Osteoblast (primary cell): ENCODE results near the gene EMP2. TPM values are rescaled to one million over a fixed set of nuclear protein-coding genes. Genes with fewer than 3 reads are reported as not detected.

Source experiments
- DNase-seq: peaks from one replicate; pipeline ENCODE4 v3.0.0; 2011; ENCODE audit warnings: low spot score, mixed read lengths; ENCODE audit not compliant: insufficient read length; ENCODE audit errors: missing footprints
- H2AFZ ChIP-seq: 2 replicates; pipeline ENCODE4 v1.6.0; 2011; ENCODE audit warnings: mild to moderate bottlenecking, low read length
- H3K27ac ChIP-seq: 2 replicates; pipeline ENCODE4 v1.5.1; 2011; ENCODE audit warnings: mild to moderate bottlenecking, low read depth, low read length, moderate library complexity
- H3K27me3 ChIP-seq: 2 replicates; pipeline ENCODE4 v1.6.0; 2012; ENCODE audit warnings: mild to moderate bottlenecking, control low read depth, inconsistent platforms, low read length, moderate library complexity; ENCODE audit not compliant: insufficient read depth
- H3K36me3 ChIP-seq: 2 replicates; pipeline ENCODE4 v1.5.1; 2011; ENCODE audit warnings: mild to moderate bottlenecking, low read length, control low read depth, moderate library complexity; ENCODE audit not compliant: insufficient read depth
- H3K4me1 ChIP-seq: 2 replicates; pipeline ENCODE4 v1.5.1; 2011; ENCODE audit warnings: mild to moderate bottlenecking, low read length, control low read depth, moderate library complexity; ENCODE audit not compliant: insufficient read depth
- H3K4me2 ChIP-seq: 2 replicates; pipeline ENCODE4 v1.6.0; 2011; ENCODE audit warnings: mild to moderate bottlenecking, low read length; ENCODE audit not compliant: insufficient read depth
- H3K4me3 ChIP-seq: fragments of 200-600 bp; sonication (generic); 3 replicates; pipeline ENCODE4 v1.5.1; 2012; ENCODE audit warnings: mild to moderate bottlenecking, low read length, inconsistent platforms; ENCODE audit not compliant: insufficient read depth
- H3K79me2 ChIP-seq: 2 replicates; pipeline ENCODE4 v1.6.0; 2012; ENCODE audit warnings: mild to moderate bottlenecking, low read length, control low read depth, inconsistent platforms; ENCODE audit not compliant: insufficient read depth
- H3K9me3 ChIP-seq: 2 replicates; pipeline ENCODE4 v1.5.1; 2011; ENCODE audit warnings: low read depth, low read length, control low read depth
- H4K20me1 ChIP-seq: 2 replicates; pipeline ENCODE4 v1.6.0; 2012; ENCODE audit warnings: mild to moderate bottlenecking, low read length, control low read depth; ENCODE audit not compliant: insufficient read depth
- CTCF ChIP-seq: IDR thresholded peaks from 2 replicates; pipeline ENCODE4 v1.5.1; 2011; ENCODE audit warnings: mild to moderate bottlenecking, low read depth, low read length, moderate library complexity; ENCODE audit errors: extremely low read depth
- total RNA-seq: library from RNA; depleted of rRNA; stranded (reverse); fragments of >200 nt; gene quantifications from 2 replicates; pipeline ENCODE4 v1.2.3, GENCODE V29; 2012

EMP2 gene
- total RNA-seq, 1 donor = 31.8 TPM

DNA sequence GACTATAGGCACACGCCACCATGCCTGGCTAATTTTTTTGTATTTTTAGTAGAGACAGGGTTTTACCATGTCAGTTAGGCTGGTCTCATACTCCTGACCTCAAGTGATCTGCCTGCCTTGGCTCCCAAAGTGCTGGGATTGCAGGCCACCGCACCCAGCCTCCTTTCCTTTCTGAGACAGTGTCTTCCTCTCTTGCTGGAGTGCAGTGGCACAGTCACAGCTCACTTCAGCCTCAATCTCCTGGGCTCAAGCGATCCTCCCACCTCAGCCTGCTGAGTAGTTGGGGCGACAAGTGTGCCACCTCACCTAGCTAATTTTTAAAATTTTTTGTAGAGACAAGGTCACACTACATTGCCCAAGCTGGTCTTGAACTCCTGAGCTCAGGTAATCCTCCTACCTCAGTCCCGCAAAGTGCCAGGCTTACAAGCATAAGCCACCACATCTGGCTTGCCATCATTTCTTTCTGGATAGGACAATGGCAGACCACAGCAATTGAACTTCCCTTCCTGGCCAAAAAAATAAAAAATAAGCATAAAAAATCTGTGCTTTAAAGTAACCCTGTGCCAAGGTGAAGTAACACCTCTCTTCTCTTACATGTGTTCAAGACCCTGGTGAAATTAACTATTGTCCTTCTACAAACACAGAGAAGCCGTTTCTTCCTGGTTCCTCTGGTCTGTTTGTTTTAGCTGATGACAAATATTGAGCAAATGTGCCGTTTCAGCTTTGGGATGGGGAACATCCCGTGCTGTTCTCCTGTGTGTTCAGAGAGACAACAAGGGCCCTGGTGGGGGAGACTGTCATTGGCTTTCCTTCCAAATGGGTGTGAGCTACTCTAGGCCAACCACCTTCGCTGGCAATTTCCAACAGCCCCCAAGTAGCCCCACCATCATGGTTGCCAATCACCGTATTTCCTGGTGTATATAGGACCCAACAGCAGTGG is 60.2 kb downstream of the EMP2 start:
- Histone ChIP-seq H3K4me2 (no peak overlapping the region), H3K4me3 (no peak overlapping the region), H3K27ac (no peak overlapping the region), H3K9me3 (no peaks in the 10 kb centered on the region), H3K27me3 (no peaks in the 10 kb centered on the region), H3K36me3 (peaks cover 6% of the 10 kb centered on the region), H3K79me2 (no peaks in the 10 kb centered on the region), H2AFZ (no peak overlapping the region), H4K20me1 (no peaks in the 10 kb centered on the region), H3K4me1 (peaks cover 2% of the 10 kb centered on the region)
- DNase-seq = no peak
- no peak for TF ChIP-seq CTCF

GRCh38 chr16:10519297-10519696 is 61.1 kb downstream of the EMP2 start:
- H3K4me3 ChIP-seq = no peak overlapping the region
- H4K20me1 ChIP-seq = no peaks in the 10 kb centered on the region
- no peak overlapping the region for H3K27ac ChIP-seq
- H3K9me3 ChIP-seq = no peaks in the 10 kb centered on the region
- TF ChIP-seq CTCF = no peak
- H3K27me3 ChIP-seq = no peaks in the 10 kb centered on the region
- no peak for DNase-seq
- H3K36me3 ChIP-seq = peaks cover 6% of the 10 kb centered on the region
- no peaks in the 10 kb centered on the region for H3K79me2 ChIP-seq
- peaks cover 7% of the 10 kb centered on the region for H3K4me1 ChIP-seq
- H3K4me2 ChIP-seq = no peak overlapping the region
- no peak overlapping the region for H2AFZ ChIP-seq

DNA sequence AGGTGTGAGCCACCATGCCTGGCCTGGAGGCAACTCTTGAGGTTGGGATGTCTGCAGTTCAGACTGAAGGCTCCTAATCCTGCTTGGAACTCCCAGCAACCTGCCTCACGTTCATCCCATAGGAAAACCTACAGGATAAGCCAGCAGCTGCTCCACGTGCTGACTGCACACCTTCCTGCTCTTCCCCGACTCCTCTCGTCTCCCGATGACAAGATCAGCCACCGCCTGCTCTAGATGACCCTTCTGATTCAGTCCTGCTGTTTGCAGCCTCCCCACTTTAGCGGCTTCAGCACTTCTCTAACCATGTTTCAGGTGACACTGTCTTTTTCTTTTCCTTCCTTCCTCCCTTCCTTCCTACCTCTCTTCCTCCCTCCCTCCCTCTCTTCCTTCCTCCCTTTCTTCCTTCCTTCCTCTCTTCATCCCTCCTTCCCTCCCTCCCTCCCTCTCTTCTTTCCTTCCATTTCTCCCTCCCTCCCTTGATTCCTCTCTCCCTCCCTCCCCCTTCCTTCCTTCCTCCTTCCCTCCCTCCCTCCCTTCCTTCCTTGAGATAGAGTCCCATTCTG is 61.8 kb downstream of the EMP2 start:
- peak; percentile 47 for DNase-seq
- Histone ChIP-seq H3K27ac (no peak overlapping the region), H3K79me2 (no peaks in the 10 kb centered on the region), H3K4me3 (no peak overlapping the region), H3K27me3 (no peaks in the 10 kb centered on the region), H3K4me1 (peaks cover 7% of the 10 kb centered on the region), H2AFZ (no peak overlapping the region), H3K9me3 (no peaks in the 10 kb centered on the region), H3K36me3 (no peaks in the 10 kb centered on the region), H3K4me2 (no peak overlapping the region), H4K20me1 (no peaks in the 10 kb centered on the region)
- no peak for TF ChIP-seq CTCF

DNA sequence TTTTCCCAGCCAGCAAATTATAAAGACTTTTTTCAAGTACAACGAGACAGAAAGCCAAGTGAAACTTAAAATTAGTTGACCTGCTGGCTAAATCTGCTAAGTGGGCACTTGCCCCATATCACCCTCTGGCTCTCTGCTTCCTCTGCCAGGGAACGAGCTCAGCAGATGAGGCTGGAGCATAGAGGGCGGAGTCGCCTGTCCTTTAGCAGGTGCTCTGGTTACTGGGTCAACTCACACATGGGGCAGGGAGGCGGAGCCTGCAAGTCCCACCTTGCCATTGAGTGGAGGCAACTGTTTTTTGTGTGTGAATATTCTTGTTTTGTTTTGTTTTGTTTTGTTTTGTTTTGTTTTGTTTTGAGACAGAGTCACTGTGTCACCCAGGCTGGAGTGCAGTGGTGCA is 62.5 kb downstream of the EMP2 start:
- Histone ChIP-seq H3K27me3 (no peaks in the 10 kb centered on the region), H3K9me3 (no peaks in the 10 kb centered on the region), H3K4me3 (no peak overlapping the region), H3K4me2 (no peak overlapping the region), H3K79me2 (no peaks in the 10 kb centered on the region), H3K4me1 (peaks cover 7% of the 10 kb centered on the region), H4K20me1 (no peaks in the 10 kb centered on the region), H3K36me3 (no peaks in the 10 kb centered on the region), H3K27ac (no peak overlapping the region), H2AFZ (no peak overlapping the region)
- TF ChIP-seq CTCF = no peak
- no peak for DNase-seq
